SU-DHL-6 (cell line): ENCODE results near the gene GPX5.

Experiments
- CTCF ChIP-seq: fragments of 200-600 bp; sonication (generic); IDR thresholded peaks from one replicate; pipeline ENCODE4 v1.5.1; 2017; ENCODE audit warnings: antibody characterized with exemption, mild to moderate bottlenecking, low read length, moderate library complexity; ENCODE audit not compliant: insufficient read depth, poor library complexity, severe bottlenecking
- EZH2phosphoT487 ChIP-seq: fragments of 200-600 bp; sonication (generic), shearing (Covaris generic); conservative IDR thresholded peaks from 2 replicates; pipeline ENCODE4 v1.6.1; 2018; ENCODE audit warnings: mild to moderate bottlenecking, antibody characterized with exemption, low read length, moderate library complexity, mixed read lengths

- TF ChIP-seq CTCF (no peak), EZH2phosphoT487 (no peak)
Measured at GRCh38 chr6:28534306-28534705, 8.6 kb downstream of the GPX5 start.
